GM19467 (cell line): ENCODE measurements around the gene TMIGD2.
"Not testable (repeated sequence)": the region's sequence is repeated elsewhere in the genome, so short reads cannot be mapped to it uniquely, and the experiment has no call there.

Experiments used
- ATAC-seq: cut with Tn5 transposase; IDR thresholded peaks from one replicate; pipeline ENCODE4 v1.9.1; 2021; ENCODE audit warnings: mild to moderate bottlenecking, moderate library complexity; ENCODE audit not compliant: unreplicated experiment

Gene TMIGD2

GRCh38 chr19:4298810-4299550, 3.2 kb downstream of the TMIGD2 start:
- no peak for ATAC-seq

GRCh38 chr19:4297901-4298809, 4.0 kb downstream of the TMIGD2 start:
- ATAC-seq: no peak

GRCh38 chr19:4295972-4296771, 6.0 kb downstream of the TMIGD2 start:
- no peak for ATAC-seq

GRCh38 chr19:4294389-4294788, 7.8 kb downstream of the TMIGD2 start:
- no peak for ATAC-seq

GRCh38 chr19:4292515-4292914, 9.7 kb downstream of the TMIGD2 start:
- ATAC-seq: no peak

- no peak for ATAC-seq
These were observed 10.9 kb downstream of the TMIGD2 start for GRCh38 chr19:4291184-4291732.

GRCh38 chr19:4288091-4288777, 14.0 kb downstream of the TMIGD2 start:
- no peak for ATAC-seq

GRCh38 chr19:4286141-4286540, 16.0 kb downstream of the TMIGD2 start:
- not testable (repeated sequence) for ATAC-seq

GRCh38 chr19:4284974-4285373, 17.2 kb downstream of the TMIGD2 start:
- ATAC-seq: no peak

- ATAC-seq: no peak
These were observed 17.8 kb downstream of the TMIGD2 start for GRCh38 chr19:4284176-4284958.

GRCh38 chr19:4279530-4280422, 22.4 kb downstream of the TMIGD2 start:
- no peak for ATAC-seq

- no peak for ATAC-seq
These were observed 23.0 kb downstream of the TMIGD2 start for GRCh38 chr19:4279267-4279529.

GRCh38 chr19:4278419-4279266, 23.5 kb downstream of the TMIGD2 start, which contains the start of gene SHD:
Gene SHD (plus strand): TSS chr19:4279266. CDS start chr19:4280064, 798 bp downstream.
- no peak for ATAC-seq

GRCh38 chr19:4278010-4278409, 24.2 kb downstream of the TMIGD2 start:
- ATAC-seq: no peak

GRCh38 chr19:4277191-4277696, 24.9 kb downstream of the TMIGD2 start:
- ATAC-seq: no peak

- ATAC-seq: not testable (repeated sequence)
These were observed 27.9 kb downstream of the TMIGD2 start for GRCh38 chr19:4274321-4274686.

GRCh38 chr19:4272894-4273293, 29.3 kb downstream of the TMIGD2 start:
- no peak for ATAC-seq
